ENCODE measurements around the gene PTH1R.

PTH1R gene

GRCh38 chr3:46864061-46864881 is 13.2 kb upstream of the PTH1R start:
- no peak for DNase-seq (ENCODE audit: low spot score)

GRCh38 chr3:46865031-46865507 is 12.5 kb upstream of the PTH1R start:
- DNase-seq (ENCODE audit: low spot score) = no peak

GRCh38 chr3:46865546-46865945 is 12.0 kb upstream of the PTH1R start:
- no peak for DNase-seq (ENCODE audit: low spot score)

GRCh38 chr3:46866032-46866595 is 11.4 kb upstream of the PTH1R start:
- DNase-seq (ENCODE audit: low spot score) = no peak

- peak; percentile 68 for DNase-seq (ENCODE audit: low spot score)
Observed at GRCh38 chr3:46866720-46867549, 10.6 kb upstream of the PTH1R start.

- DNase-seq (ENCODE audit: low spot score) = no peak
Observed at GRCh38 chr3:46867550-46867898, 10.0 kb upstream of the PTH1R start.

- no peak for DNase-seq (ENCODE audit: low spot score)
Observed at GRCh38 chr3:46868287-46868686, 9.2 kb upstream of the PTH1R start.

GRCh38 chr3:46868948-46869347 is 8.6 kb upstream of the PTH1R start:
- DNase-seq (ENCODE audit: low spot score) = no peak

GRCh38 chr3:46869440-46869839 is 8.1 kb upstream of the PTH1R start:
- no peak for DNase-seq (ENCODE audit: low spot score)

- no peak for DNase-seq (ENCODE audit: low spot score)
Observed at GRCh38 chr3:46870651-46871050, 6.9 kb upstream of the PTH1R start.

GRCh38 chr3:46871222-46871621 is 6.3 kb upstream of the PTH1R start:
- no peak for DNase-seq (ENCODE audit: low spot score)

- no peak for DNase-seq (ENCODE audit: low spot score)
Observed at GRCh38 chr3:46873521-46873920, 4.0 kb upstream of the PTH1R start.

- DNase-seq (ENCODE audit: low spot score) = no peak
Observed at GRCh38 chr3:46874430-46874829, 3.1 kb upstream of the PTH1R start.

GRCh38 chr3:46875560-46875959 is 2.0 kb upstream of the PTH1R start:
- DNase-seq (ENCODE audit: low spot score) = no peak

- no peak for DNase-seq (ENCODE audit: low spot score)
Observed at GRCh38 chr3:46876313-46877300, 914 bp upstream of the PTH1R start.

GRCh38 chr3:46878781-46879436 is 1.4 kb downstream of the PTH1R start:
- no peak for DNase-seq (ENCODE audit: low spot score)

- no peak for DNase-seq (ENCODE audit: low spot score)
Observed at GRCh38 chr3:46880884-46881595, 3.5 kb downstream of the PTH1R start.

GRCh38 chr3:46881596-46882376 is 4.3 kb downstream of the PTH1R start:
- DNase-seq (ENCODE audit: low spot score) = no peak

GRCh38 chr3:46882377-46883053 is 5.0 kb downstream of the PTH1R start:
- no peak for DNase-seq (ENCODE audit: low spot score)

Data from CD4-positive, alpha-beta T cell treated with Interleukin-6 at 100 ng/mL for 8 hours (primary cell).